Natural killer cell (primary cell): ENCODE data around the gene MSANTD2. TPM values are rescaled to one million over a fixed set of nuclear protein-coding genes. Genes with fewer than 3 reads are reported as not detected.

Experiments used
- ATAC-seq, 3 donors: fragments of 150-1000 bp in 2 of 3; fragments of 200-7000 bp in 1 of 3; cut with Tn5 transposase; 1 replicate in 1 of 3; 2 replicates in 2 of 3; pipeline ENCODE4 v1.10.0; 2021; ENCODE audit warnings: mild to moderate bottlenecking in 2 of 3, moderate library complexity in 2 of 3
- DNase-seq, 2 donors: peaks; one replicate each; pipeline versions ENCODE4 v3.0.0 to v3.0.0-alpha.2; 2013 to 2021; ENCODE audit warnings: mixed read lengths in 1 of 2
- H3K27ac ChIP-seq: one replicate; pipeline ENCODE4 v1.5.1; 2013; ENCODE audit warnings: mild to moderate bottlenecking, low read length
- H3K27me3 ChIP-seq: one replicate; pipeline ENCODE4 v1.6.1; 2013; ENCODE audit warnings: low read length; ENCODE audit not compliant: control insufficient read depth, insufficient read depth
- H3K36me3 ChIP-seq: one replicate; pipeline ENCODE4 v1.6.1; 2013; ENCODE audit warnings: low read length; ENCODE audit not compliant: control insufficient read depth, insufficient read depth
- H3K4me1 ChIP-seq: one replicate; pipeline ENCODE4 v1.6.1; 2013; ENCODE audit warnings: low read length; ENCODE audit not compliant: control insufficient read depth, insufficient read depth
- H3K4me3 ChIP-seq: one replicate; pipeline ENCODE4 v1.5.1; 2013; ENCODE audit warnings: low read length
- H3K9me3 ChIP-seq: one replicate; pipeline ENCODE4 v1.6.1; 2013; ENCODE audit warnings: low read length; ENCODE audit not compliant: control insufficient read depth, insufficient read depth
- H3K27ac Mint-ChIP-seq, 2 donors: one replicate each; pipeline ENCODE4 v1.8.0; 2022; ENCODE audit warnings: mild to moderate bottlenecking in 2 of 2, mixed read lengths in 2 of 2, moderate library complexity in 1 of 2
- H3K27me3 Mint-ChIP-seq, 2 donors: one replicate each; pipeline ENCODE4 v1.8.0; 2022; ENCODE audit warnings: low read depth in 2 of 2, mixed read lengths in 2 of 2
- H3K36me3 Mint-ChIP-seq: one replicate; pipeline ENCODE4 v1.8.0; 2022; ENCODE audit warnings: mixed read lengths
- H3K4me1 Mint-ChIP-seq, 2 donors: one replicate each; pipeline ENCODE4 v1.8.0; 2022; ENCODE audit warnings: mixed read lengths in 2 of 2
- H3K4me3 Mint-ChIP-seq: one replicate; pipeline ENCODE4 v1.8.0; 2022; ENCODE audit warnings: mild to moderate bottlenecking, moderate library complexity, mixed read lengths
- H3K9me3 Mint-ChIP-seq, 2 donors: one replicate each; pipeline ENCODE4 v1.8.0; 2022; ENCODE audit warnings: mixed read lengths in 2 of 2
- CTCF ChIP-seq: fragments of 200-600 bp; IDR thresholded peaks from one replicate; pipeline ENCODE4 v1.8.0; 2022; ENCODE audit warnings: antibody characterized with exemption
- WGBS: methylation state at CpG from one replicate; pipeline ENCODE4 v1.1.7; 2013; ENCODE audit warnings: missing lambda C conversion rate; ENCODE audit not compliant: insufficient coverage; 5-methylcytosine and 5-hydroxymethylcytosine counted together
- intact Hi-C: fragments of 100-400 bp; cut with micrococcal nuclease; formaldehyde crosslinking; loops from one replicate; pipeline ENCODE4 v1.14.2; 2022
- total RNA-seq, 4 donors: library from RNA; stranded (reverse); fragments of 120-200 nt in 1 of 4; gene quantifications; one replicate each; pipeline versions ENCODE4 v1.2.3 to v1.2.4, GENCODE V29; 2013 to 2022

The MSANTD2 gene
- total RNA-seq, 3 donors from 2014 or later (not counting 1 experiment from before 2014, with no cell fraction given) = 10.1 to 14.1 (median 13.3) TPM

- H3K9me3 ChIP-seq = no peaks in the 10 kb centered on the region
- no peak for DNase-seq
- Mint-ChIP-seq H3K4me3 (no peak overlapping the region), H3K36me3 (no peaks in the 10 kb centered on the region), H3K27ac (no peak overlapping the region), H3K4me1 (peaks cover 7 to 10% of the 10 kb centered on the region in 2 donors), H3K27me3 (peaks cover 37 to 40% of the 10 kb centered on the region in 2 donors), H3K9me3 (no peaks in the 10 kb centered on the region)
- no peak for ATAC-seq
- H3K4me3 ChIP-seq = no peak overlapping the region
- TF ChIP-seq CTCF = no peak
- peaks cover 21% of the 10 kb centered on the region for H3K4me1 ChIP-seq
- H3K36me3 ChIP-seq = no peaks in the 10 kb centered on the region
- intact Hi-C loops = no loop called here
- no peak overlapping the region for H3K27ac ChIP-seq
- WGBS = 81% methylated on average over 4 of the region's 4 CpGs
- H3K27me3 ChIP-seq = peaks cover 14% of the 10 kb centered on the region
Measured at GRCh38 chr11:124754309-124754708, 45.9 kb downstream of the MSANTD2 start.

- Mint-ChIP-seq H3K9me3 (no peaks in the 10 kb centered on the region), H3K4me3 (no peak overlapping the region), H3K27me3 (peaks cover 34 to 37% of the 10 kb centered on the region in 2 donors), H3K27ac (no peak overlapping the region), H3K36me3 (no peaks in the 10 kb centered on the region), H3K4me1 (peaks cover 6% of the 10 kb centered on the region in 2 donors)
- no peak for TF ChIP-seq CTCF
- Histone ChIP-seq H3K9me3 (no peaks in the 10 kb centered on the region), H3K27me3 (peaks cover 8% of the 10 kb centered on the region), H3K36me3 (no peaks in the 10 kb centered on the region), H3K4me3 (no peak overlapping the region), H3K4me1 (peaks cover 19% of the 10 kb centered on the region), H3K27ac (no peak overlapping the region)
- no peak for DNase-seq
- WGBS = 87% methylated on average over 7 of the region's 7 CpGs
- intact Hi-C loops = no loop called here
- no peak for ATAC-seq
Measured at GRCh38 chr11:124753624-124754023, 46.6 kb downstream of the MSANTD2 start.

- H3K9me3 ChIP-seq = no peaks in the 10 kb centered on the region
- DNase-seq = no peak
- H3K27me3 ChIP-seq = peaks cover 4% of the 10 kb centered on the region
- H3K36me3 ChIP-seq = no peaks in the 10 kb centered on the region
- peaks cover 30 to 36% of the 10 kb centered on the region in 2 donors for H3K27me3 Mint-ChIP-seq
- H3K27ac ChIP-seq = no peak overlapping the region
- ATAC-seq = no peak
- H3K4me1 ChIP-seq = peaks cover 17% of the 10 kb centered on the region
- no peaks in the 10 kb centered on the region for H3K9me3 Mint-ChIP-seq
- TF ChIP-seq CTCF = no peak
- H3K36me3 Mint-ChIP-seq = no peaks in the 10 kb centered on the region
- intact Hi-C loops = no loop called here
- H3K4me3 Mint-ChIP-seq = no peak overlapping the region
- H3K4me3 ChIP-seq = no peak overlapping the region
- peaks cover 2% of the 10 kb centered on the region in 2 donors for H3K4me1 Mint-ChIP-seq
- H3K27ac Mint-ChIP-seq = no peak overlapping the region
Measured at GRCh38 chr11:124753205-124753604, 47.0 kb downstream of the MSANTD2 start.

GRCh38 chr11:124752471-124753102 lies 47.6 kb downstream of the MSANTD2 start:
- no peaks in the 10 kb centered on the region for H3K9me3 Mint-ChIP-seq
- no peak overlapping the region for H3K4me3 ChIP-seq
- H3K27me3 Mint-ChIP-seq = peaks cover 28 to 32% of the 10 kb centered on the region in 2 donors
- intact Hi-C loops = no loop called here
- no peaks in the 10 kb centered on the region for H3K9me3 ChIP-seq
- H3K27ac ChIP-seq = no peak overlapping the region
- TF ChIP-seq CTCF = no peak
- no peak for DNase-seq
- 45% methylated on average over 8 of the region's 10 CpGs for WGBS
- H3K27ac Mint-ChIP-seq = no peak overlapping the region
- H3K36me3 ChIP-seq = no peaks in the 10 kb centered on the region
- H3K4me1 Mint-ChIP-seq = no peaks in the 10 kb centered on the region
- H3K4me3 Mint-ChIP-seq = no peak overlapping the region
- ATAC-seq = no peak
- no peaks in the 10 kb centered on the region for H3K27me3 ChIP-seq
- no peaks in the 10 kb centered on the region for H3K36me3 Mint-ChIP-seq
- peaks cover 15% of the 10 kb centered on the region for H3K4me1 ChIP-seq
